Naive thymus-derived CD4-positive, alpha-beta T cell (primary cell): ENCODE data around the gene CYBRD1. TPM values are rescaled to one million over a fixed set of nuclear protein-coding genes. Genes with fewer than 3 reads are reported as not detected.

Experiments
- ATAC-seq: fragments of 150-1000 bp; cut with Tn5 transposase; 2 replicates; pipeline ENCODE4 v1.10.0; 2021; ENCODE audit warnings: mild to moderate bottlenecking, moderate library complexity
- CTCF ChIA-PET: fragments of 350-600 bp; sonication (Branson Sonifier 250); formaldehyde crosslinking; loops from one replicate; lab custom pipeline; 2021; ENCODE audit warnings: antibody characterized with exemption; lab: Charles Lee
- POLR2A ChIA-PET: fragments of 350-600 bp; sonication (Branson Sonifier 250); formaldehyde crosslinking; loops from one replicate; lab custom pipeline; 2021; ENCODE audit warnings: antibody characterized with exemption, inconsistent platforms; lab: Charles Lee
- DNase-seq, 9 donors: peaks; one replicate each; pipeline versions ENCODE4 v3.0.0 to v3.0.0-alpha.2; 2020 to 2022; ENCODE audit warnings: mixed read lengths in 1 of 9
- H3K27ac ChIP-seq: one replicate; pipeline ENCODE4 v1.7.0; 2013; ENCODE audit warnings: mild to moderate bottlenecking, low read depth, low read length, moderate library complexity
- H3K27me3 ChIP-seq, 2 donors: one replicate each; pipeline ENCODE4 v1.7.0; 2013; ENCODE audit warnings: low read length in 2 of 2, mild to moderate bottlenecking in 2 of 2, moderate library complexity in 2 of 2; ENCODE audit not compliant: control insufficient read depth in 2 of 2, insufficient read depth in 2 of 2
- H3K36me3 ChIP-seq, 3 experiments: 1 replicate in 2 of 3; 2 replicates in 1 of 3; pipeline ENCODE4 v1.7.0; 2013; ENCODE audit warnings: low read length in 3 of 3, mild to moderate bottlenecking in 3 of 3, moderate library complexity in 1 of 3; ENCODE audit not compliant: insufficient read depth in 3 of 3, control insufficient read depth in 2 of 3
- H3K4me1 ChIP-seq, 2 donors: one replicate each; pipeline ENCODE4 v1.7.0; 2013; ENCODE audit warnings: low read length in 2 of 2, mild to moderate bottlenecking in 2 of 2, moderate library complexity in 1 of 2; ENCODE audit not compliant: control insufficient read depth in 2 of 2, insufficient read depth in 2 of 2
- H3K4me3 ChIP-seq: 2 replicates; pipeline ENCODE4 v1.7.0; 2013; ENCODE audit warnings: mild to moderate bottlenecking, low read length
- H3K9me3 ChIP-seq, 3 experiments: 1 replicate in 2 of 3; 2 replicates in 1 of 3; pipeline ENCODE4 v1.7.0; 2013; ENCODE audit warnings: low read length in 3 of 3; ENCODE audit not compliant: control insufficient read depth in 2 of 3
- H3K27ac Mint-ChIP-seq, 9 donors: one replicate each; pipeline ENCODE4 v1.8.0; 2020 to 2022; ENCODE audit warnings: mixed read lengths in 9 of 9, mild to moderate bottlenecking in 8 of 9, moderate library complexity in 5 of 9, inconsistent platforms in 2 of 9
- H3K27me3 Mint-ChIP-seq, 5 donors: one replicate each; pipeline ENCODE4 v1.8.0; 2021 to 2022; ENCODE audit warnings: mixed read lengths in 5 of 5, mild to moderate bottlenecking in 1 of 5
- H3K36me3 Mint-ChIP-seq, 5 donors: one replicate each; pipeline ENCODE4 v1.8.0; 2020 to 2022; ENCODE audit warnings: mixed read lengths in 5 of 5, mild to moderate bottlenecking in 3 of 5, inconsistent platforms in 1 of 5
- H3K4me1 Mint-ChIP-seq, 7 donors: one replicate each; pipeline ENCODE4 v1.8.0; 2020 to 2022; ENCODE audit warnings: mixed read lengths in 7 of 7, mild to moderate bottlenecking in 3 of 7, inconsistent platforms in 1 of 7
- H3K4me3 Mint-ChIP-seq, 10 donors: one replicate each; pipeline ENCODE4 v1.8.0; 2020 to 2022; ENCODE audit warnings: mild to moderate bottlenecking in 10 of 10, mixed read lengths in 10 of 10, moderate library complexity in 6 of 10, inconsistent platforms in 2 of 10
- H3K9me3 Mint-ChIP-seq, 11 donors: one replicate each; pipeline ENCODE4 v1.8.0; 2020 to 2022; ENCODE audit warnings: mixed read lengths in 11 of 11, mild to moderate bottlenecking in 4 of 11, inconsistent platforms in 1 of 11, moderate library complexity in 1 of 11
- intact Hi-C, 2 donors: fragments of 100-400 bp; cut with micrococcal nuclease; formaldehyde crosslinking; loops; one replicate each; pipeline ENCODE4 v1.15.1; 2023
- polyA plus RNA-seq, 2 donors: library from polyadenylated mRNA; unstranded; fragments of 300-500 nt; fragmentation: Illumina TruSeq; gene quantifications; one replicate each; pipeline ENCODE4 v1.2.3, GENCODE V29; 2021
- total RNA-seq, 6 experiments: library from RNA in 5 of 6; stranded (reverse) in 5 of 6; gene quantifications; 1 replicate in 5 of 6; 2 replicates in 1 of 6; pipeline ENCODE4 v1.2.3 and lab custom pipeline; 2021 to 2026

Gene CYBRD1
- total and polyA plus RNA-seq, 7 experiments from 2014 or later: 0.12 to 11.1 (median 1.2) TPM; not detected in 1

DNA sequence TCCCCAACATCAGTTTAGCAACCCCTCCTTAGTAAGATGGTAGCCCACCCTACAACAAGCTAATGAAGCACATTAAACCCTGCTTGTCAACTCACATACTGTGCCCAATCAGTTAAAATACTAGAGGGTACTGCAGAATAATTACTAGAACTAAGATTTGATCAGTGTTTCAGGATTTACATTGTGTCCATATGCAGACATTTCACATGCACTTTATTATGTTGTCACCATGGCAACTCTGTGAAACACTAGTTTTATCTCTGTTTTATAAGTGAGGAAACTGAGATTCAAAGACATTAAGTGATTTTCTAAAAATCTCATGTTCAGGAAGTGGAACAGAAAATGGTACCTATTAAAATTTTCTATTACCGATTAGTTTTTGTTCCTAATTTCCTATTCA is 61.7 kb downstream of the CYBRD1 start:
- H3K4me1 Mint-ChIP-seq: no peaks in the 10 kb centered on the region
- intact Hi-C loops: no loop called here
- H3K27me3 Mint-ChIP-seq: peaks cover 9 to 34% (median 12%) of the 10 kb centered on the region in 5 donors
- DNase-seq (no peak), ATAC-seq (no peak)
- Histone ChIP-seq H3K4me3 (no peak overlapping the region), H3K27ac (no peak overlapping the region), H3K27me3 (no peaks in the 10 kb centered on the region), H3K9me3 (no peaks in the 10 kb centered on the region), H3K36me3 (no peaks in the 10 kb centered on the region), H3K4me1 (no peaks in the 10 kb centered on the region)
- ChIA-PET CTCF (no interaction called here), POLR2A (no interaction called here)
- no peak overlapping the region for H3K4me3 Mint-ChIP-seq
- H3K27ac Mint-ChIP-seq: no peak overlapping the region
- H3K9me3 Mint-ChIP-seq: peaks cover 0 to 4% (median 0%) of the 10 kb centered on the region in 11 donors
- H3K36me3 Mint-ChIP-seq: peaks cover 0 to 3% (median 0%) of the 10 kb centered on the region in 5 donors

DNA sequence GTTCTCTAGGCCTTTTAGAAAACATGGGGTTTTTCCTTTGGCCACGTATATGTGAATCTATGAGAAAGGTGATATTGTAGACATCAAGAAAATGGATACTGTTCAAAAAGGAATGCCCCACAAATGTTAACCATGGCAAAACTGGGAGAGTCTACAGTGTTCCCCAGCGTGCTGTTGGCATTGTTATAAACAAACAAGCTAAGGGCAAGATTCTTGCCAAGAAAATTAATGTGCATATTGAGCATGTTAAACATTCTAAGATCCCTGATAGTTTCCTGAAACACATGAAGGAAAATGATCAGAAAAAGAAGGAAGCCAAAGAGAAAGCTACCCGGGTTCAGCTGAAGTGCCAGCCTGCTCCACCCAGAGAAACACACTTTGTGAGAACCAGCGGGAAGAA is 64.9 kb downstream of the CYBRD1 start:
- H3K9me3 Mint-ChIP-seq: peaks cover 0 to 11% (median 5%) of the 10 kb centered on the region in 11 donors
- no peak overlapping the region for H3K27ac ChIP-seq
- H3K27me3 Mint-ChIP-seq: peaks cover 9 to 43% (median 21%) of the 10 kb centered on the region in 5 donors
- H3K9me3 ChIP-seq: no peaks in the 10 kb centered on the region
- DNase-seq (no peak), ATAC-seq (no peak)
- ChIA-PET POLR2A (no interaction called here), CTCF (no interaction called here)
- H3K4me1 Mint-ChIP-seq: no peaks in the 10 kb centered on the region
- H3K4me3 Mint-ChIP-seq: no peak overlapping the region
- intact Hi-C loops: no loop called here
- H3K4me1 ChIP-seq: no peaks in the 10 kb centered on the region
- H3K36me3 Mint-ChIP-seq: peaks cover 0 to 9% (median 0%) of the 10 kb centered on the region in 5 donors
- no peak overlapping the region for H3K27ac Mint-ChIP-seq
- H3K4me3 ChIP-seq: no peak overlapping the region
- H3K36me3 ChIP-seq: no peaks in the 10 kb centered on the region
- H3K27me3 ChIP-seq: no peaks in the 10 kb centered on the region

DNA sequence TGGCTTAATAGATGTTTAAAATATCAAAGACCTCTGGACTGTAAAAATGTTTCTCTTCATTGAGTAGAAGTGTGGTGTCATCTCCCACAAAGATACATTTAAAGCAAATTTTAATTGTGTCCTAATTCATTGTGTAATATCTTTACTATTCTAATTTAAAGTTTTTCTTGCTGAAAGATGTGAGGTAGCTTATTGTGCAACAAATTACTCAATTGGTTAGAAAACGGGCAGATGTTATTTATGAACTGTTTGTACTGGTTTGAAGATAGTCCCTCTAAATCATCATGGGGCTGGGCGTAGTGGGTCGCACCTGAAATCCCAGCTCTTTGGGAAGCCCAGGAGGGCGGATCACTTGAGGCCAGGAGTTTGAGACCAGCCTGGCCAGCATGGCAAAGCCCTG is 65.3 kb downstream of the CYBRD1 start:
- Histone ChIP-seq H3K27me3 (no peaks in the 10 kb centered on the region), H3K9me3 (no peaks in the 10 kb centered on the region), H3K36me3 (no peaks in the 10 kb centered on the region), H3K4me3 (no peak overlapping the region), H3K4me1 (no peaks in the 10 kb centered on the region), H3K27ac (no peak overlapping the region)
- POLR2A ChIA-PET: no interaction called here
- CTCF ChIA-PET: no interaction called here
- H3K27me3 Mint-ChIP-seq: peaks cover 9 to 44% (median 23%) of the 10 kb centered on the region in 5 donors
- no peak for DNase-seq
- peaks cover 0 to 11% (median 5%) of the 10 kb centered on the region in 11 donors for H3K9me3 Mint-ChIP-seq
- no peak overlapping the region for H3K4me3 Mint-ChIP-seq
- no peak overlapping the region for H3K27ac Mint-ChIP-seq
- intact Hi-C loops: no loop called here
- peaks cover 0 to 9% (median 0%) of the 10 kb centered on the region in 5 donors for H3K36me3 Mint-ChIP-seq
- no peaks in the 10 kb centered on the region for H3K4me1 Mint-ChIP-seq
- ATAC-seq: no peak

- Histone ChIP-seq H3K27me3 (no peaks in the 10 kb centered on the region), H3K36me3 (no peaks in the 10 kb centered on the region), H3K4me1 (no peaks in the 10 kb centered on the region), H3K4me3 (no peak overlapping the region), H3K9me3 (no peaks in the 10 kb centered on the region), H3K27ac (no peak overlapping the region)
- no peak overlapping the region for H3K27ac Mint-ChIP-seq
- no peak for ATAC-seq
- H3K36me3 Mint-ChIP-seq: peaks cover 0 to 9% (median 0%) of the 10 kb centered on the region in 5 donors
- no peaks in the 10 kb centered on the region for H3K4me1 Mint-ChIP-seq
- H3K27me3 Mint-ChIP-seq: peaks cover 6 to 40% (median 23%) of the 10 kb centered on the region in 5 donors
- H3K9me3 Mint-ChIP-seq: peaks cover 0 to 11% (median 5%) of the 10 kb centered on the region in 11 donors
- intact Hi-C loops: no loop called here
- ChIA-PET CTCF (no interaction called here), POLR2A (no interaction called here)
- H3K4me3 Mint-ChIP-seq: no peak overlapping the region
- DNase-seq: no peak
Observed at GRCh38 chr2:171590116-171590515, 67.8 kb downstream of the CYBRD1 start.

DNA sequence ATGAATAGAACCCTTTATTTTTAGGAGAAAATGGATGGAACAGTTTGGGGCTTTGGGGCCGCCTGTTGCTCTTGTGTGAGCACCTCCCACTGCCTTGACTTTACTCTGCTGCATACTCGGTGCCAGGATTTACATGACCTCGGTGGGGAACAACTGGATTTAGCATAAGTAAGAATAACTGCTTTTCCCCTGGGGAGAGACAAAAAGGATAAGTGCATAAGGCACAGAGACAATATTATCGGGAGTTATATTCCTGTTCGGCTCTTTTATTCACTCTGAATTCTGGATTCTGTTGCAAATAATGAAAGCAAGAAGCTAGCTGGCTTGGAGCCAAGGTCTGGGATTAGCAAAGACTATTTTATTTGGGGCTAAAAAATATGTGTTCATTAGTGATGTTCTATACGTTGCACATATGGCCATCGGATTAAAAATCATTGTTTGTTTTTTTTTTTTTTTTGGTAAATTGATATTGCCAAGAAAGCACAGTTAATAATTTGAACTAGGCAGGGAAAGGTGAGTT is 69.8 kb downstream of the CYBRD1 start:
- no peaks in the 10 kb centered on the region for H3K36me3 ChIP-seq
- H3K4me3 Mint-ChIP-seq: no peak overlapping the region
- intact Hi-C loops: no loop called here
- ATAC-seq: no peak
- no peak overlapping the region for H3K4me3 ChIP-seq
- no peaks in the 10 kb centered on the region for H3K9me3 ChIP-seq
- H3K27me3 ChIP-seq: no peaks in the 10 kb centered on the region
- no peak overlapping the region for H3K27ac ChIP-seq
- H3K4me1 Mint-ChIP-seq: no peaks in the 10 kb centered on the region
- peaks cover 0 to 9% (median 0%) of the 10 kb centered on the region in 5 donors for H3K36me3 Mint-ChIP-seq
- peaks cover 0 to 11% (median 3%) of the 10 kb centered on the region in 11 donors for H3K9me3 Mint-ChIP-seq
- H3K4me1 ChIP-seq: no peaks in the 10 kb centered on the region
- peaks cover 0 to 31% (median 15%) of the 10 kb centered on the region in 5 donors for H3K27me3 Mint-ChIP-seq
- DNase-seq: no peak
- ChIA-PET CTCF (no interaction called here), POLR2A (no interaction called here)
- H3K27ac Mint-ChIP-seq: no peak overlapping the region

GRCh38 chr2:171595456-171595855 is 73.2 kb downstream of the CYBRD1 start:
- H3K4me3 Mint-ChIP-seq: no peak overlapping the region
- no peak overlapping the region for H3K27ac Mint-ChIP-seq
- no peaks in the 10 kb centered on the region for H3K27me3 ChIP-seq
- H3K4me3 ChIP-seq: no peak overlapping the region
- CTCF ChIA-PET: interaction anchor here (1.4 kb wide), 1 partner anchor 22 kb away, joined by 4 read pairs; no protein-coding TSS in a partner anchor
- peaks cover 0 to 8% (median 0%) of the 10 kb centered on the region in 5 donors for H3K36me3 Mint-ChIP-seq
- peaks cover 0 to 25% (median 13%) of the 10 kb centered on the region in 5 donors for H3K27me3 Mint-ChIP-seq
- peaks cover 0 to 4% (median 2%) of the 10 kb centered on the region in 11 donors for H3K9me3 Mint-ChIP-seq
- H3K36me3 ChIP-seq: no peaks in the 10 kb centered on the region
- no peak overlapping the region for H3K27ac ChIP-seq
- POLR2A ChIA-PET: no interaction called here
- ATAC-seq (no peak), DNase-seq (no peak)
- intact Hi-C loops: loop anchor here in 1 of 2 donors (5.0 kb wide), 1 partner anchor 507 kb away; the partner anchor contains the start of gene DLX2
- H3K4me1 ChIP-seq: peaks cover 0 to 3% of the 10 kb centered on the region in 2 donors
- no peaks in the 10 kb centered on the region for H3K9me3 ChIP-seq
- H3K4me1 Mint-ChIP-seq: peaks cover 0 to 6% (median 0%) of the 10 kb centered on the region in 7 donors

- peaks cover 0 to 3% (median 0%) of the 10 kb centered on the region in 5 donors for H3K36me3 Mint-ChIP-seq
- H3K4me3 Mint-ChIP-seq: no peak overlapping the region
- no peak overlapping the region for H3K27ac ChIP-seq
- peaks cover 0 to 26% (median 11%) of the 10 kb centered on the region in 5 donors for H3K27me3 Mint-ChIP-seq
- H3K27ac Mint-ChIP-seq: no peak overlapping the region
- ChIA-PET POLR2A (no interaction called here), CTCF (interaction anchor here (0.6 to 1.4 kb wide), 2 partner anchors 23 to 37 kb away, joined by 4 read pairs; no protein-coding TSS in a partner anchor)
- H3K36me3 ChIP-seq: no peaks in the 10 kb centered on the region
- peaks cover 0 to 6% (median 0%) of the 10 kb centered on the region in 7 donors for H3K4me1 Mint-ChIP-seq
- no peaks in the 10 kb centered on the region for H3K9me3 Mint-ChIP-seq
- no peaks in the 10 kb centered on the region for H3K9me3 ChIP-seq
- peaks cover 0 to 3% of the 10 kb centered on the region in 2 donors for H3K4me1 ChIP-seq
- H3K27me3 ChIP-seq: no peaks in the 10 kb centered on the region
- DNase-seq: no peak
- H3K4me3 ChIP-seq: no peak overlapping the region
- intact Hi-C loops: loop anchor here in 1 of 2 donors (5.0 kb wide), 1 partner anchor 506 kb away; the partner anchor contains the start of gene DLX2
- ATAC-seq: no peak
Observed at GRCh38 chr2:171595896-171596295, 73.6 kb downstream of the CYBRD1 start.
